Subcutaneous abdominal adipose tissue (tissue), 5 donors: ENCODE measurements around the gene DLG3.

ENCODE experiments used
- H3K27ac ChIP-seq: one replicate; pipeline ENCODE4 v1.7.0; 2013; ENCODE audit warnings: low read depth, mild to moderate bottlenecking, inconsistent platforms, low read length, moderate library complexity
- H3K27me3 ChIP-seq, 5 donors: one replicate each; pipeline ENCODE4 v1.7.0; 2013; ENCODE audit warnings: low read length in 5 of 5, inconsistent platforms in 1 of 5; ENCODE audit not compliant: control insufficient read depth in 5 of 5, insufficient read depth in 4 of 5
- H3K36me3 ChIP-seq, 5 donors: one replicate each; pipeline ENCODE4 v1.7.0; 2013; ENCODE audit warnings: low read length in 5 of 5; ENCODE audit not compliant: control insufficient read depth in 5 of 5, insufficient read depth in 5 of 5
- H3K4me1 ChIP-seq, 5 donors: one replicate each; pipeline ENCODE4 v1.7.0; 2013; ENCODE audit warnings: low read length in 5 of 5, mild to moderate bottlenecking in 3 of 5, moderate library complexity in 1 of 5; ENCODE audit not compliant: control insufficient read depth in 5 of 5, insufficient read depth in 5 of 5
- H3K4me3 ChIP-seq, 5 donors: one replicate each; pipeline ENCODE4 v1.7.0; 2013; ENCODE audit warnings: low read length in 5 of 5, low read depth in 1 of 5
- H3K9ac ChIP-seq, 5 donors: one replicate each; pipeline ENCODE4 v1.7.0; 2013; ENCODE audit warnings: low read length in 5 of 5, mild to moderate bottlenecking in 4 of 5, moderate library complexity in 3 of 5
- H3K9me3 ChIP-seq, 5 donors: one replicate each; pipeline ENCODE4 v1.7.0; 2013; ENCODE audit warnings: low read length in 5 of 5; ENCODE audit not compliant: control insufficient read depth in 5 of 5
- donor health status: healthy.
- donor health status: healthy.
- donor health status: healthy.
- donor health status: healthy.
- donor health status: healthy.

Gene DLG3

GRCh38 chrX:70476166-70476933 lies 31.7 kb downstream of the DLG3 start:
- H3K9ac ChIP-seq: no peak overlapping the region
- H3K4me1 ChIP-seq: peaks cover 0 to 5% (median 0%) of the 10 kb centered on the region in 5 donors
- H3K27me3 ChIP-seq: peaks cover 4 to 24% (median 11%) of the 10 kb centered on the region in 5 donors
- H3K9me3 ChIP-seq: no peaks in the 10 kb centered on the region
- no peak overlapping the region for H3K4me3 ChIP-seq
- H3K36me3 ChIP-seq: no peaks in the 10 kb centered on the region
- no peak overlapping the region for H3K27ac ChIP-seq

- Histone ChIP-seq H3K4me3 (peak overlapping the region in 1 of 5 donors; percentile 32), H3K9me3 (no peaks in the 10 kb centered on the region), H3K9ac (no peak overlapping the region), H3K4me1 (peaks cover 0 to 5% (median 0%) of the 10 kb centered on the region in 5 donors), H3K27ac (no peak overlapping the region), H3K36me3 (no peaks in the 10 kb centered on the region), H3K27me3 (peaks cover 4 to 26% (median 17%) of the 10 kb centered on the region in 5 donors)
These were observed 32.5 kb downstream of the DLG3 start for GRCh38 chrX:70476934-70477733.

GRCh38 chrX:70477734-70478075 lies 33.1 kb downstream of the DLG3 start:
- Histone ChIP-seq H3K4me1 (peaks cover 0 to 5% (median 0%) of the 10 kb centered on the region in 5 donors), H3K36me3 (no peaks in the 10 kb centered on the region), H3K27ac (no peak overlapping the region), H3K9ac (no peak overlapping the region), H3K9me3 (no peaks in the 10 kb centered on the region), H3K4me3 (no peak overlapping the region), H3K27me3 (peaks cover 4 to 26% (median 17%) of the 10 kb centered on the region in 5 donors)

GRCh38 chrX:70478526-70479245 lies 34.1 kb downstream of the DLG3 start:
- H3K9ac ChIP-seq: no peak overlapping the region
- H3K27ac ChIP-seq: no peak overlapping the region
- no peaks in the 10 kb centered on the region for H3K36me3 ChIP-seq
- H3K27me3 ChIP-seq: peaks cover 4 to 23% (median 15%) of the 10 kb centered on the region in 5 donors
- H3K9me3 ChIP-seq: no peaks in the 10 kb centered on the region
- peaks cover 0 to 5% (median 0%) of the 10 kb centered on the region in 5 donors for H3K4me1 ChIP-seq
- no peak overlapping the region for H3K4me3 ChIP-seq

- H3K9me3 ChIP-seq: no peaks in the 10 kb centered on the region
- H3K36me3 ChIP-seq: no peaks in the 10 kb centered on the region
- peaks cover 0 to 5% (median 0%) of the 10 kb centered on the region in 5 donors for H3K4me1 ChIP-seq
- no peak overlapping the region for H3K4me3 ChIP-seq
- no peak overlapping the region for H3K27ac ChIP-seq
- H3K27me3 ChIP-seq: peaks cover 2 to 23% (median 15%) of the 10 kb centered on the region in 5 donors
- H3K9ac ChIP-seq: no peak overlapping the region
These were observed 34.7 kb downstream of the DLG3 start for GRCh38 chrX:70479247-70479921.

GRCh38 chrX:70479922-70480659 lies 35.5 kb downstream of the DLG3 start:
- Histone ChIP-seq H3K27ac (no peak overlapping the region), H3K4me1 (peaks cover 0 to 5% (median 0%) of the 10 kb centered on the region in 5 donors), H3K9ac (no peak overlapping the region)

GRCh38 chrX:70480660-70481018 lies 36.0 kb downstream of the DLG3 start:
- Histone ChIP-seq H3K36me3 (no peaks in the 10 kb centered on the region), H3K9ac (no peak overlapping the region), H3K4me3 (no peak overlapping the region), H3K9me3 (no peaks in the 10 kb centered on the region), H3K27me3 (peaks cover 0 to 23% (median 17%) of the 10 kb centered on the region in 5 donors), H3K4me1 (peaks cover 0 to 5% (median 0%) of the 10 kb centered on the region in 5 donors), H3K27ac (no peak overlapping the region)

More at GRCh38 chrX:70479922-70480659, 35.5 kb downstream of the DLG3 start:
- H3K9me3 ChIP-seq: no peaks in the 10 kb centered on the region
- no peaks in the 10 kb centered on the region for H3K36me3 ChIP-seq
- peak overlapping the region in 1 of 5 donors; percentile 28 for H3K4me3 ChIP-seq
- peaks cover 0 to 23% (median 17%) of the 10 kb centered on the region in 5 donors for H3K27me3 ChIP-seq

- Histone ChIP-seq H3K9ac (no peak overlapping the region), H3K27ac (no peak overlapping the region), H3K27me3 (peaks cover 0 to 23% (median 15%) of the 10 kb centered on the region in 5 donors), H3K36me3 (no peaks in the 10 kb centered on the region), H3K4me3 (no peak overlapping the region), H3K9me3 (no peaks in the 10 kb centered on the region), H3K4me1 (peaks cover 0 to 5% (median 0%) of the 10 kb centered on the region in 5 donors)
These were observed 37.0 kb downstream of the DLG3 start for GRCh38 chrX:70481471-70482270.
